ENCODE data around the gene SNED1.

- TF ChIP-seq POLR2A (IDR thresholded peaks at IDR 0.05) (no peak), CTCF (IDR thresholded peaks at IDR 0.05) (no peak)
These were observed 5.6 kb downstream of the SNED1 start for GRCh38 chr2:241003830-241004564.

Data from breast epithelium (tissue), 3 donors.